ENCODE results near the gene C22orf23.

C22orf23 gene

GRCh38 chr22:37898441-37899181 is 54.8 kb downstream of the C22orf23 start:
- no peak for TF ChIP-seq CTCF (conservative IDR thresholded peaks at IDR 0.05; ENCODE audit: low read depth, low read length)
- no peak for DNase-seq (ENCODE audit: low read depth)
- H3K4me3 ChIP-seq (ENCODE audit: low read depth, low read length) = no peak overlapping the region

- TF ChIP-seq CTCF (conservative IDR thresholded peaks at IDR 0.05; ENCODE audit: low read depth, low read length) = no peak
- H3K4me3 ChIP-seq (ENCODE audit: low read depth, low read length) = no peak overlapping the region
- DNase-seq (ENCODE audit: low read depth) = no peak
These were observed 55.6 kb downstream of the C22orf23 start for GRCh38 chr22:37897807-37898206.

GRCh38 chr22:37896939-37897338 is 56.5 kb downstream of the C22orf23 start:
- DNase-seq (ENCODE audit: low read depth) = no peak
- no peak overlapping the region for H3K4me3 ChIP-seq (ENCODE audit: low read depth, low read length)
- no peak for TF ChIP-seq CTCF (conservative IDR thresholded peaks at IDR 0.05; ENCODE audit: low read depth, low read length)

- H3K4me3 ChIP-seq (ENCODE audit: low read depth, low read length) = no peak overlapping the region
- peak; percentile 71 for DNase-seq (ENCODE audit: low read depth)
- TF ChIP-seq CTCF (conservative IDR thresholded peaks at IDR 0.05; ENCODE audit: low read depth, low read length) = no peak
These were observed 57.2 kb downstream of the C22orf23 start for GRCh38 chr22:37896181-37896592.

GRCh38 chr22:37894939-37895670 is 58.3 kb downstream of the C22orf23 start:
- H3K4me3 ChIP-seq (ENCODE audit: low read depth, low read length) = no peak overlapping the region
- DNase-seq (ENCODE audit: low read depth) = no peak
- no peak for TF ChIP-seq CTCF (conservative IDR thresholded peaks at IDR 0.05; ENCODE audit: low read depth, low read length)

- no peak for DNase-seq (ENCODE audit: low read depth)
- no peak for TF ChIP-seq CTCF (conservative IDR thresholded peaks at IDR 0.05; ENCODE audit: low read depth, low read length)
- no peak overlapping the region for H3K4me3 ChIP-seq (ENCODE audit: low read depth, low read length)
These were observed 59.8 kb downstream of the C22orf23 start for GRCh38 chr22:37893583-37893983.

All from choroid plexus epithelial cell (primary cell).